Small intestine (tissue), 7 donors: ENCODE measurements around the gene KLF15. TPM values are rescaled to one million over a fixed set of nuclear protein-coding genes. Genes with fewer than 3 reads are reported as not detected.
A peak's percentile ranks its signal among the peaks of the same experiment; 100 is the strongest.

ENCODE experiments used
- DNase-seq, 2 donors: peaks; one replicate each; pipeline versions ENCODE4 v3.0.0 to v3.0.0-alpha.2; 2013
- FAIRE-seq: peaks from 2 replicates; lab custom pipeline; 2012; peaks lifted over from hg19 to GRCh38; lab: Jason Lieb, UNC
- H3K27ac ChIP-seq, 3 donors: one replicate each; pipeline ENCODE4 v1.5.1; 2013; ENCODE audit warnings: low read length in 2 of 3, mild to moderate bottlenecking in 2 of 3, control low read depth in 1 of 3, inconsistent platforms in 1 of 3, low read depth in 1 of 3, moderate library complexity in 1 of 3
- H3K27me3 ChIP-seq, 3 donors: one replicate each; pipeline ENCODE4 v1.6.1; 2013; ENCODE audit warnings: low read length in 3 of 3, inconsistent platforms in 1 of 3; ENCODE audit not compliant: control insufficient read depth in 3 of 3, insufficient read depth in 3 of 3
- H3K36me3 ChIP-seq, 3 donors: one replicate each; pipeline ENCODE4 v1.6.1; 2013; ENCODE audit warnings: low read length in 3 of 3, inconsistent platforms in 1 of 3, low read depth in 1 of 3, mild to moderate bottlenecking in 1 of 3, moderate library complexity in 1 of 3; ENCODE audit not compliant: control insufficient read depth in 3 of 3, insufficient read depth in 2 of 3
- H3K4me1 ChIP-seq, 3 donors: one replicate each; pipeline ENCODE4 v1.6.1; 2013; ENCODE audit warnings: low read length in 2 of 3, inconsistent platforms in 1 of 3, low read depth in 1 of 3, mild to moderate bottlenecking in 1 of 3, moderate library complexity in 1 of 3; ENCODE audit not compliant: control insufficient read depth in 3 of 3, insufficient read depth in 2 of 3
- H3K4me3 ChIP-seq, 3 donors: one replicate each; pipeline ENCODE4 v1.5.1; 2013; ENCODE audit warnings: low read length in 3 of 3, control low read depth in 1 of 3, inconsistent platforms in 1 of 3, low read depth in 1 of 3, mild to moderate bottlenecking in 1 of 3, moderate library complexity in 1 of 3
- H3K9me3 ChIP-seq, 2 donors: one replicate each; pipeline ENCODE4 v1.6.1; 2013; ENCODE audit warnings: low read depth in 1 of 2, low read length in 1 of 2; ENCODE audit not compliant: control insufficient read depth in 2 of 2, insufficient read depth in 1 of 2
- WGBS, 3 donors: extraction: QIAGEN DNeasy Blood & Tissue Kit; methylation state at CpG; one replicate each; pipeline ENCODE4 v1.1.7; 2013; 5-methylcytosine and 5-hydroxymethylcytosine counted together
- polyA plus RNA-seq, 4 donors: library from polyadenylated mRNA; stranded (reverse) in 3 of 4; unstranded in 1 of 4; fragments of 200-250 nt in 3 of 4; fragments of 120-200 nt in 1 of 4; gene quantifications; one replicate each; pipeline versions ENCODE4 v1.2.1 to v1.2.3, GENCODE V29; 2013
- donor health status: healthy with polysubstance abuse.
- donor health status: control.
- donor health status: control.
- donor health status: Bipolar disorder and iron deficiency.
- donor health status: healthy.

Gene KLF15
- polyA plus RNA-seq, 4 donors = 0.45 to 9.7 (median 2.0) TPM

DNA sequence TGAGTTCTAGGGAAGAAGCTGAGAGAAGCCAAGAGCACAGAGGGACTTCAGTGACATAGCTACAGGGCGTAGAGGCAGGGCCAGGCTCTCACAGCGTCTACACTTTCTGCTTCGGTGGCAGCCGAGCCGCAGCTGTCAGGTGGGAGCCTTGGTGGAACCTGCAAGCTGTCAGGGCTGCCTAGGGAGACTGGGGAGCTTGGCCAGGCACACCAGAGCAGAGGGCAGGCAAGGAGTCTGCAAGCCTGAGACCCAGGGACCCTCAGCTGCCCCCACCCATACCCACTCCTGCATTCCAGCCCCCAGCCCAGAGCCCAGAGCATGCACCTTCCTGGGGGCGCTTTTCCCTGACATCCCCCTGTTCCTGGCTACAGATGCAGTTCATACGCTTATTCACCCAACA lies 13.4 kb upstream of the KLF15 start:
- no peak for FAIRE-seq
- DNase-seq = no peak
- WGBS, 3 donors = 87 to 95% (median 93%) methylated on average over 7 of the region's 7 CpGs
- Histone ChIP-seq H3K4me1 (no peaks in the 10 kb centered on the region), H3K27ac (no peak overlapping the region), H3K27me3 (no peaks in the 10 kb centered on the region), H3K36me3 (no peaks in the 10 kb centered on the region), H3K9me3 (no peaks in the 10 kb centered on the region), H3K4me3 (no peak overlapping the region)

DNA sequence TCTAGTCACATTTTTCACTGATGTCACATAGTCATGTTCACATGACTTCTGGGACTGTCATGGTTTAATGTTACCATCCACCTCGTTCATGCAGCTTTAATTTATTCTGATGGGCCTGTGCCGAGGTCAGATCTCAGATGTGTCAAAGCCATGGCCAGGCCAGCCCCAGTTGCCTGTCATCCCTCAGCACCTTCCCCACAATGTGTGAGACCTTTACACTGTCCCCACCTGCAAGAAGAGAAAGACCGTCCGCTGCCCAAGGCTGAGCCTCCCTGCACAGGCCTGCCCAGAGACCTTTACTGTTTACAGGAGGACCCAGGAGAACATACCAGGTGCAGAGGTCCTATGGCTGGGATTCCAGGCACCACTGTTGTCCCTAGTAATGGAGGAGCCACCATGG lies 12.8 kb upstream of the KLF15 start:
- no peaks in the 10 kb centered on the region for H3K36me3 ChIP-seq
- DNase-seq = no peak
- H3K27ac ChIP-seq = no peak overlapping the region
- no peak for FAIRE-seq
- WGBS, 3 donors = 61 to 70% (median 62%) methylated on average over 4 of the region's 4 CpGs
- no peak overlapping the region for H3K4me3 ChIP-seq
- no peaks in the 10 kb centered on the region for H3K9me3 ChIP-seq
- H3K4me1 ChIP-seq = no peaks in the 10 kb centered on the region
- no peaks in the 10 kb centered on the region for H3K27me3 ChIP-seq

DNA sequence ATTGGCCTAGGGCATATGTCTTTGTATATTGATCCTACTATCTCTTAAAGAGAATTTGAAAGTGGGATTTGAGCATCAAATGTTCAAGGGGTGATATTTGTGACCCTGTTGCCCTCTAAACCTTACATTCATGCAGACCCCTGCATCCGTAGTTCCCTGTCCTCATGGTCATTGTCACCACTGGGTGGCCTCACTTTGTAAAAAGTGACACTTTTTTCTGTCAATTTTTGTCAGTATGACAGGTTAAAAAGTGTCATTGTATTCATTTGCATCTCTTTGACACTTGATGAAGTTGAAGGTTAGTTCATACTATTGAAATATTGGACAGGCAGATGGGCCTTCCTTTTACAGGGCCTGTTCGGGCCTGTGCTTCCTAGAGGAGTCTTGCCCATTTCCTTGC lies 12.3 kb upstream of the KLF15 start:
- WGBS, 3 donors = 83 to 90% (median 89%) methylated on average over 2 of the region's 2 CpGs
- no peak overlapping the region for H3K4me3 ChIP-seq
- no peak for FAIRE-seq
- no peaks in the 10 kb centered on the region for H3K27me3 ChIP-seq
- no peak overlapping the region for H3K27ac ChIP-seq
- DNase-seq = no peak
- H3K4me1 ChIP-seq = no peaks in the 10 kb centered on the region
- H3K9me3 ChIP-seq = no peaks in the 10 kb centered on the region
- H3K36me3 ChIP-seq = no peaks in the 10 kb centered on the region

DNA sequence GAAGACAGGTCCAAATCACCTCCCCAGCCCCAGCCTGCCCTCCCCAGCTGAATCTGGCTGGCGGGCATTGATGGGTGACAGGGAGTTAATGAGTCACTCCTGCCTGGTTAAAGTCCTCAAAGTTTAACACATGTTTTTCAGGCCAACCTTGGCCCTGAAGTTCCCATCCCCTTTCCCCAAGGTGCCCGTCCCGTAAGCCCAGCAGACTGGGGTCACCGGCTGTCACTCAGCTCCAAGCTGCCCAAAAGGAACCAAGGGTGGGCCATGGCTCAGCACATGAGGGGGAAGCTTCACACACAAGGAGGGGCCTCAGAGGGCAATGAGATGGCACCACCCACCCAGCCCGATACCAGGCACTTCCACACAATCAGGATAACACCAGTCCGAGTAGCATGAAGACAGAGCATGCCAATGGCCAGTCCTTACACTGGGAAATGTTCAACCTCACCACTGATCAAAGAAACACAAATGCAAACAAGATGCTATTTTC lies 10.2 kb upstream of the KLF15 start:
- FAIRE-seq (no peak), DNase-seq (peak; percentile 15 to 40)
- Histone ChIP-seq H3K9me3 (no peaks in the 10 kb centered on the region), H3K27me3 (peaks cover 0 to 3% (median 0%) of the 10 kb centered on the region in 3 donors), H3K4me3 (no peak overlapping the region), H3K4me1 (no peaks in the 10 kb centered on the region), H3K27ac (no peak overlapping the region), H3K36me3 (no peaks in the 10 kb centered on the region)
- 49 to 75% (median 57%) methylated on average over 6 of the region's 6 CpGs for WGBS, 3 donors

DNA sequence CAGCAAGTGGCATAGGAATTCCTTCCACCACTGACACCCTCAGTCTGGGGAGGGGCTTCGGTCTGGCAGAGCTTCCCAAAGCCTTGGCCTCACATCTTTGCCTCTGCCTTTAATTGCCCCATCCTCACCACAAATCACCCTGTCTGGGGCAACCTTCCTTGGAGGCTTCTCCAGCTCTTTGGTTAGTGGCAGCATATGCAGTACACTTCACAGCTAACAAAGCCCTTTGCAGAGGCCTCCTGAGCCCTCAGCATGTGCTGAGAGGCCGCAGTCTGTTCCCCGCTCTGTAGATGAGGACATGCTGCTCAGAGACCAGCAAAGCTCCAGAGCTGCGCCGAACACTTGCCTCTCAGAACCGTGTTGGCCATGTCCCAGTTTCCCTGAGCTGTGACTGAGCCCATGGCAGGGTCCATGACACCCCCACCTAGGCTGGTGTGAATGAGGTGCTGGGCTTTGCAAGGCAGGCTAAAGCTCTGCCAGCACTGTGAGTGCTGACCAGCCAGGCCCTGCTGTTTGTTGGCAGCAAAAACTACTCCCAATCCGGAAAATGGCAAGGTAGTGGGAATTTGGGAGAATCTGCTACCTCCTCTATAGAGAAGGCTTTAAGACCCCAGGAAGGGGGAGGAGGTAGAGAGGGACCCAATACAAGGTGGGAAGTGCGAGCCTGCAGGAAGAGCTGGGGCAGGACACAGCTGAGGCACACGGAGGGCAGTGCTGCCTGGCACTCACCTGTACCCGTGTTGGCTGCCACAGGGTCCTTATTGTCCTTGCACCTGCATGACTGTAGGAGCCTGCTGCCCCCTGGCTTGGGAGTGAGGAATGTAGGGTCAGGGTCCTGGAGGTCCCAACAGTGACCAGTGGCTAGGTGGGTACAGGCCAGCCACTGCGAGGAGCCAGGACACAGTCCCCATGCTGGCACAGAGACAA lies 8.4 kb upstream of the KLF15 start:
- 85 to 95% (median 91%) methylated on average over 11 of the region's 11 CpGs for WGBS, 3 donors
- H3K4me3 ChIP-seq = no peak overlapping the region
- no peaks in the 10 kb centered on the region for H3K9me3 ChIP-seq
- FAIRE-seq = no peak
- no peaks in the 10 kb centered on the region for H3K4me1 ChIP-seq
- DNase-seq = no peak
- H3K36me3 ChIP-seq = no peaks in the 10 kb centered on the region
- H3K27me3 ChIP-seq = peaks cover 0 to 15% (median 0%) of the 10 kb centered on the region in 3 donors
- H3K27ac ChIP-seq = no peak overlapping the region

DNA sequence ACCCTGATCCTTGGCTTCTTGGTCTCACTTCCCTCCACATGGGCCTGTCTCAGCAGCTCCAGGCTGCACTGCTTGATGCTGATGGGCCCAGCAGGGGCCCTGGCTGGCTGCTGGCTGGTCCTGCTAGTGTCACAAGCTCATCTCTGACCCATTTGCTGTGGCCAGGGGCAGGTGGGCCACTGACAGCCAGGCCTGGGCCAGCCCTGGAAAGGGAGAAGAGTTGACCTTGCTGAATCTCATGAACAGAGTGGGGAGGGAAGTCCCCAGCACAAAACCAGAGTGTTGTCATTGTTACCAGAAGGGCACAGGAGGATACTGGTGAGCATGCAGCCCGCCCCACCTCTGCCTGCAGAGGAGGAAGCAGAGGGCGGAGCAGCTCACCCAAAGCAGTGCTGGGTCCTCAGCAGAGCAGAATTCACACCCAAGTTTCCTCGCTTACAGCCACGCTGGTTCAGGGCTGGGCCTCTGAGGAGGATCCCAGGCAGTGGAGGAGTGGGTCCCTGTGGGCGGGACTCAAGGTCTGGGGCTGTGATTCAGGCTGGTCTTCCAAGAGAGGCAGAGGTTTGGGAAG lies 7.6 kb upstream of the KLF15 start:
- Histone ChIP-seq H3K9me3 (no peaks in the 10 kb centered on the region), H3K36me3 (no peaks in the 10 kb centered on the region), H3K4me1 (no peaks in the 10 kb centered on the region), H3K27me3 (peaks cover 0 to 23% (median 3%) of the 10 kb centered on the region in 3 donors), H3K4me3 (no peak overlapping the region), H3K27ac (no peak overlapping the region)
- no peak for DNase-seq
- 78 to 85% (median 84%) methylated on average over 5 of the region's 5 CpGs for WGBS, 3 donors
- no peak for FAIRE-seq

DNA sequence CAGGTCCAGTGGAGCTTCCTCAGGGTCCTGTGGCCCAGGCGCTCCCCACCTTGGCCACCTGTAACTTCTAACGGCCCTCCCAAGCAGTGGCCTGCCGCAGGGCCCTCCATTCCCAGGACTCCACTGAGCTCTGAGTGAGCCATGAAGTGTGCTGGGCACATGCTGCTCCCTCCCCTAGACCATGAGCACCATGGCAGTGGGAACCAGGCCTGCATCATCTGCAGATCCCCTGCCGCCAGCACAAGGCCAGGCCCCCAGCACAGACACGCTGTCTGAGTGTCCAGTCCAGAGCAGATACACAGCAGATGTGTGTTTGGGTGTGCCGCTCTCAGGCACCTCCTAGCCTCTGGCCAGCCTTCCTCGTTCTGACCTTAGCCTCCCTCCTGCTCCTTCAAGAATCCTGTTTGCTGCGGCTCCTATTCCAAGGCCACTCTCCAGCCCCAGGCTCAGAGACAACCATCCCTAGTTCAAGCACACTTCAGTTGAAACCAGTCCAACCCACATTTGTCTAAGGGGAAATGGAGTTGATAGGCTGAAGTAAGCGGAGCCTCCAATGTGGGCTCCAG lies 7.0 kb upstream of the KLF15 start:
- no peak overlapping the region for H3K4me3 ChIP-seq
- WGBS, 3 donors = 88 to 93% (median 90%) methylated on average over 9 of the region's 9 CpGs
- FAIRE-seq (no peak), DNase-seq (no peak)
- H3K36me3 ChIP-seq = no peaks in the 10 kb centered on the region
- no peak overlapping the region for H3K27ac ChIP-seq
- H3K27me3 ChIP-seq = peaks cover 0 to 27% (median 5%) of the 10 kb centered on the region in 3 donors
- no peaks in the 10 kb centered on the region for H3K4me1 ChIP-seq
- no peaks in the 10 kb centered on the region for H3K9me3 ChIP-seq

DNA sequence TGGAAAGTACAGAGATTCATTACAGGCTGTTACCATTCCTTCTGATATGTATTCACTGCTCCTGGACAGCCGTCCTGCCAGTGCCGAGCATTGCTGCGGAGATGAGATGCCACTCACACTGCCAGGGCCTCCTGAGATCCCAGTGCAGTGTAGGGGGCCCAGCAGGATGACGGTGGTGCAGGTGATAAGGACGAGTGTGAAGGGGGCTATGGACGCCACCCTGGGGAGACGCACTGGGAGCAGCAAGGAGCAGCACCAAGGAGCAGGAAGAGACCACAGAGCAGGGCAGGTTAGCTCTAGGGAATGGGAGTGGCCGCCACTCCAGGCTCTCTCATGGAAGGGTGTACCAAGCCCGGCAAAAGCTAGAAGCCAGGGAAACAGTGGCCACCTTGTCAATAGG lies 4.0 kb upstream of the KLF15 start:
- WGBS, 3 donors = 69 to 79% (median 72%) methylated on average over 9 of the region's 9 CpGs
- no peak for FAIRE-seq
- H3K27me3 ChIP-seq = peaks cover 0 to 50% (median 7%) of the 10 kb centered on the region in 3 donors
- peaks cover 0 to 10% (median 0%) of the 10 kb centered on the region in 3 donors for H3K4me1 ChIP-seq
- H3K27ac ChIP-seq = no peak overlapping the region
- no peak for DNase-seq
- peaks cover 0 to 6% of the 10 kb centered on the region in 2 donors for H3K9me3 ChIP-seq
- no peaks in the 10 kb centered on the region for H3K36me3 ChIP-seq
- no peak overlapping the region for H3K4me3 ChIP-seq
